ENCODE measurements around the gene MIXL1. TPM values are rescaled to one million over a fixed set of nuclear protein-coding genes. Genes with fewer than 3 reads are reported as not detected.

MIXL1 gene
- total RNA-seq (2022; extraction: Qiagen RNA extraction) = 0.05 to 0.09 TPM (median 0.07 TPM) in 4 of 5 replicates, not detected in the other

DNA sequence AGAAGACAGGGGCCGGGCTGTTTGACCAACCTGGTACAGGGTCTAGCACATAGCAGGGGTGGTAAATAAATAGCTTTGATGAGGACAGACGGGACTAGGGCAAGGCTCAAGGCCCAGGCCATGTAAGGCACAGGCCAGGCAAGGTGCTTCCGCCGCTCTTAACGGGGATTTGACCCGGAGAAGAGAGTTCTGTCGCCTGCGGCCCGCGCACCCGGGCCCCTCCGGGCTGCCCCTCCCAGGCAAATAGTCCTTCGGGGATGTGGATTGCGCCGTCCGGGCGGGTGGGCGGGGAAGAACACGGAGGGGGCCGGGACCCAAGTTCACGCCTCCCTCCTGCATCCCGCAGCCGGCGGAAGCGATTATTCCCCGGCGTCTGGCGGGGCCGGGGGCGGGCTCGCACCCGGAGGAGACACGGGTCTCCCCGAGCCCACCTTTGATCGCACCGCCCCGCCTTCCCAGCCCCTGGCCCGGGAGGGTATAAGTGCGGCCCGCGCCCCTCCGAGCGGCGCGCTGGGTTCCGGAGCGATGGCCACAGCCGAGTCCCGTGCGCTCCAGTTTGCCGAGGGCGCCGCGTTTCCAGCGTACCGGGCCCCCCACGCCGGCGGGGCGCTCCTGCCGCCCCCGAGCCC lies at the start of gene MIXL1:
MIXL1 (plus strand) TSS at position 508 of the 629 bp plus-strand sequence; CDS start at position 526, 18 bp downstream.

DNA sequence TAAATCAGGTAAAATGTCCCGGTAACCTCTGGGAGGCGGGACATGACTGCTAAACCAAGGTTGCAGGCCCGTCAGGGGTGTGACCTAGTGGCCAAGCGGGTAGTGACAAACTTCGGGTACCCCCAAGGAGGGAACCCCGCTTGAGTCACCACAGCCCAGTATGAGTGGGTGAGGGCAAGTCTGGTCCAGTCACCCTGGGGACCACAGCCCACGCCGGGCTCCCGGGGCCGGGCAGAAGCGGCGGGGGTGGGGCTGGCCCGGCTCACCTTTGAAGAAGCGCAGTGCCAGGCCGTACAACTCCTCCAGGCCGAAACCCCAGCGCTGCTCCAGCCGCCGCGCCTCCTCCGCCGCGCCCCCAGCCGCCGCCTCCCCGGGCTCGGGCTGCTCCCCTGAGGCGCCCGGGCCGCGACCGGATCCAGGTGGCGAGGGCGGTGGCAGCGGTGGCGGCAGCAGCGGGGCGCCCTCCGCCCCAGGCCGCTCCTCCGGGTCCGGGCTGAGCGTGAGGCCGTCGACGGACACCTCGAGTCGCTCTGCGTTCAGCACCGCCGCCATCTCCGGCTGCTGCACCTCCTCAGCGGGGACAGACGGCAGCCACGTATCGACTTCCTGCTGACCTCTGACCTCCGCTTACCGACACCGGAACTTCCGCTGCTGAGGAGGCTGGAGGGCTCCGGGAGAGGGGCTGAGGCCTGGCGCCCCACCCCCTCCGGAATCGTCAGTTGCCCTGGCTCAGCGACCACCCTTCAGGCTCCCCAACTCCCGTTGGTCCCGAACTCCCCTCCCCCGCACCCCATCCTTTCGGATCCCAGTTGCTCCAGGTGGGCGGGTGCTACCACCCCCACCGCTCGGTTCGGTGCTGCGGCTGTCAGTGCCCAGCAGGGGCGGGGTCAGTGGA lies 37.1 kb upstream of the MIXL1 start, which contains the start of gene ACBD3:
ACBD3 (minus strand) TSS at position 618 of the 895 bp plus-strand sequence; CDS start at position 552, 66 bp downstream.

Other genes with a start within 250 kb of the MIXL1 start
- gene SDE2, start 224.3 kb upstream of the MIXL1 start, total RNA-seq (2022; extraction: Qiagen RNA extraction) = 6.0 to 11.6 TPM (median 7.0 TPM) in 5 replicates
- 419 to 461 TPM (median 440 TPM) in 5 replicates for gene H3-3A, start 160.9 kb upstream of the MIXL1 start, total RNA-seq (2022; extraction: Qiagen RNA extraction)
- gene ACBD3, start 36.9 kb upstream of the MIXL1 start, total RNA-seq (2022; extraction: Qiagen RNA extraction) = 23.0 to 27.2 TPM (median 25.8 TPM) in 5 replicates
- 6.1 to 7.2 TPM (median 6.6 TPM) in 5 replicates for gene LIN9, start 85.5 kb downstream of the MIXL1 start, total RNA-seq (2022; extraction: Qiagen RNA extraction)
- gene PARP1, start 184.4 kb downstream of the MIXL1 start, total RNA-seq (2022; extraction: Qiagen RNA extraction) = 103 to 125 TPM (median 108 TPM) in 5 replicates